ENCODE measurements around the gene KLHL26. TPM values are rescaled to one million over a fixed set of nuclear protein-coding genes. Genes with fewer than 3 reads are reported as not detected.

The KLHL26 gene
- total and polyA plus RNA-seq, 2 of the 13 experiments (the other 11 are each of a cell fraction or from before 2014, with no cell fraction given): 1.5 to 1.7 TPM

- TF ChIP-seq CTCF (CRISPR knock-in tag; IDR thresholded peaks at IDR 0.05): peak; percentile 56
- TF ChIP-seq ZNF296 (CRISPR knock-in tag; conservative IDR thresholded peaks at IDR 0.05): 0 out of 2 replicates have a peak, but pooled peaks have one; percentile 39
- TF ChIP-seq ATAD3A (CRISPR knock-in tag; IDR thresholded peaks at IDR 0.05): no peak
- no peak for TF ChIP-seq PTBP1 (IDR thresholded peaks at IDR 0.05; ENCODE audit: low read depth, low read length, poor library complexity, severe bottlenecking)
- no peak for TF ChIP-seq HOMEZ (CRISPR knock-in tag; IDR thresholded peaks at IDR 0.05; ENCODE audit: low read depth)
- TF ChIP-seq MXD4 (CRISPR knock-in tag; IDR thresholded peaks at IDR 0.05): no peak
- TF ChIP-seq ATF3 (CRISPR knock-in tag; IDR thresholded peaks at IDR 0.05): no peak
- TF ChIP-seq TFAP4 (IDR thresholded peaks at IDR 0.05; ENCODE audit: borderline replicate concordance, low read depth): peak; percentile 31; the same call in 1 of the 2 replicates
- TF ChIP-seq THAP11 (CRISPR knock-in tag; IDR thresholded peaks at IDR 0.05): 0 out of 2 replicates have a peak, but pooled peaks have one; percentile 18
- no peak for TF ChIP-seq ZNF552 (CRISPR knock-in tag; IDR thresholded peaks at IDR 0.05; ENCODE audit: borderline replicate concordance)
- 0 out of 2 replicates have a peak, but pooled peaks have one; percentile 34 for TF ChIP-seq ZNF12 (CRISPR knock-in tag; IDR thresholded peaks at IDR 0.05)
- TF ChIP-seq SP140L (CRISPR knock-in tag; IDR thresholded peaks at IDR 0.05; ENCODE audit: borderline replicate concordance): no peak
- no peak for TF ChIP-seq HNF4G (IDR thresholded peaks at IDR 0.05; ENCODE audit: borderline replicate concordance, low read depth, low read length)
- TF ChIP-seq HNF4G (CRISPR knock-in tag; IDR thresholded peaks at IDR 0.05; ENCODE audit: borderline replicate concordance, low read depth): no peak
- TF ChIP-seq ZKSCAN8 (CRISPR knock-in tag; IDR thresholded peaks at IDR 0.05; ENCODE audit: borderline replicate concordance): no peak
- no peak for TF ChIP-seq ZNF644 (CRISPR knock-in tag; IDR thresholded peaks at IDR 0.05; ENCODE audit: low read depth)
- no peak for TF ChIP-seq MNT (IDR thresholded peaks at IDR 0.05)
- no peak for TF ChIP-seq SKI (IDR thresholded peaks at IDR 0.05; ENCODE audit: partially characterized antibody)
- TF ChIP-seq MYPOP (CRISPR knock-in tag; IDR thresholded peaks at IDR 0.05): no peak
- 0 out of 2 replicates have a peak, but pooled peaks have one; percentile 44 for TF ChIP-seq ZNF792 (CRISPR knock-in tag; IDR thresholded peaks at IDR 0.05)
- TF ChIP-seq RXRA (CRISPR knock-in tag; IDR thresholded peaks at IDR 0.05): 0 out of 2 replicates have a peak, but pooled peaks have one; percentile 3
- TF ChIP-seq NCOA5 (CRISPR knock-in tag; IDR thresholded peaks at IDR 0.05): no peak
- peak; percentile 75 for TF ChIP-seq ZFY (CRISPR knock-in tag; IDR thresholded peaks at IDR 0.05)
- TF ChIP-seq NCOA1 (CRISPR knock-in tag; IDR thresholded peaks at IDR 0.05): no peak
Observed at GRCh38 chr19:18605546-18606280, 31.1 kb upstream of the KLHL26 start (continued).
